22Rv1 (cell line): ENCODE measurements around the gene ELOVL5.

Source experiments
- CTCF ChIP-seq: fragments of 450-650 bp; IDR thresholded peaks from 2 replicates; pipeline ENCODE4 v1.5.1; 2017; ENCODE audit warnings: mild to moderate bottlenecking
- ZFX ChIP-seq: fragments of 450-650 bp; IDR thresholded peaks from 2 replicates; pipeline ENCODE4 v1.6.1; 2017; ENCODE audit warnings: antibody characterized with exemption, borderline replicate concordance

- TF ChIP-seq CTCF = no peak
- no peak for TF ChIP-seq ZFX
These were observed 30.3 kb downstream of the ELOVL5 start for GRCh38 chr6:53318429-53318828.
